HG03439 (cell line): Measurements from ENCODE around the gene MTERF4.

Experiments
- ATAC-seq: cut with Tn5 transposase; IDR thresholded peaks from one replicate; pipeline ENCODE4 v1.9.1; 2021; ENCODE audit warnings: mild to moderate bottlenecking, moderate library complexity; ENCODE audit not compliant: unreplicated experiment

MTERF4 gene

GRCh38 chr2:241134711-241135110 lies 32.6 kb upstream of the MTERF4 start:
- no peak for ATAC-seq

GRCh38 chr2:241133436-241133820 lies 31.3 kb upstream of the MTERF4 start:
- ATAC-seq, result no peak

- no peak for ATAC-seq
These were observed 30.7 kb upstream of the MTERF4 start for GRCh38 chr2:241132538-241133435.

- no peak for ATAC-seq
These were observed 29.4 kb upstream of the MTERF4 start for GRCh38 chr2:241131531-241131930.

- no peak for ATAC-seq
These were observed 28.2 kb upstream of the MTERF4 start for GRCh38 chr2:241130316-241130715.

GRCh38 chr2:241129086-241129871 lies 27.2 kb upstream of the MTERF4 start:
- ATAC-seq, result no peak

- ATAC-seq, result no peak
These were observed 26.2 kb upstream of the MTERF4 start for GRCh38 chr2:241128266-241128665.

- ATAC-seq, result no peak
These were observed 24.7 kb upstream of the MTERF4 start for GRCh38 chr2:241126771-241127202.

- ATAC-seq, result no peak
These were observed 24.1 kb upstream of the MTERF4 start for GRCh38 chr2:241126201-241126611.

- ATAC-seq, result no peak
These were observed 23.5 kb upstream of the MTERF4 start for GRCh38 chr2:241125626-241126025.

- ATAC-seq, result no peak
These were observed 21.9 kb upstream of the MTERF4 start for GRCh38 chr2:241123816-241124536.

- ATAC-seq, result no peak
These were observed 20.4 kb upstream of the MTERF4 start for GRCh38 chr2:241122376-241123002.

GRCh38 chr2:241121008-241121407 lies 18.9 kb upstream of the MTERF4 start:
- no peak for ATAC-seq

- ATAC-seq, result no peak
These were observed 18.4 kb upstream of the MTERF4 start for GRCh38 chr2:241120440-241120839.

GRCh38 chr2:241118737-241119505 lies 16.8 kb upstream of the MTERF4 start:
- no peak for ATAC-seq

- ATAC-seq, result no peak
These were observed 14.8 kb upstream of the MTERF4 start for GRCh38 chr2:241116606-241117560.

GRCh38 chr2:241115361-241115760 lies 13.3 kb upstream of the MTERF4 start:
- ATAC-seq, result no peak

GRCh38 chr2:241114836-241115235 lies 12.7 kb upstream of the MTERF4 start:
- ATAC-seq, result no peak

GRCh38 chr2:241112592-241112991 lies 10.5 kb upstream of the MTERF4 start:
- ATAC-seq, result no peak
